Stimulated activated CD8-positive, alpha-beta memory T cell treated with anti-CD3 and anti-CD28 coated beads, Interleukin-12 subunit alpha, Interleukin-12 subunit beta, amount 100 ng/mL, for 4 hours (primary cell): ENCODE measurements around the gene PPIE.

Source experiments
- DNase-seq: peaks from one replicate; pipeline ENCODE4 v3.0.0-alpha.2; 2020; ENCODE audit warnings: low read depth

Gene PPIE

DNA sequence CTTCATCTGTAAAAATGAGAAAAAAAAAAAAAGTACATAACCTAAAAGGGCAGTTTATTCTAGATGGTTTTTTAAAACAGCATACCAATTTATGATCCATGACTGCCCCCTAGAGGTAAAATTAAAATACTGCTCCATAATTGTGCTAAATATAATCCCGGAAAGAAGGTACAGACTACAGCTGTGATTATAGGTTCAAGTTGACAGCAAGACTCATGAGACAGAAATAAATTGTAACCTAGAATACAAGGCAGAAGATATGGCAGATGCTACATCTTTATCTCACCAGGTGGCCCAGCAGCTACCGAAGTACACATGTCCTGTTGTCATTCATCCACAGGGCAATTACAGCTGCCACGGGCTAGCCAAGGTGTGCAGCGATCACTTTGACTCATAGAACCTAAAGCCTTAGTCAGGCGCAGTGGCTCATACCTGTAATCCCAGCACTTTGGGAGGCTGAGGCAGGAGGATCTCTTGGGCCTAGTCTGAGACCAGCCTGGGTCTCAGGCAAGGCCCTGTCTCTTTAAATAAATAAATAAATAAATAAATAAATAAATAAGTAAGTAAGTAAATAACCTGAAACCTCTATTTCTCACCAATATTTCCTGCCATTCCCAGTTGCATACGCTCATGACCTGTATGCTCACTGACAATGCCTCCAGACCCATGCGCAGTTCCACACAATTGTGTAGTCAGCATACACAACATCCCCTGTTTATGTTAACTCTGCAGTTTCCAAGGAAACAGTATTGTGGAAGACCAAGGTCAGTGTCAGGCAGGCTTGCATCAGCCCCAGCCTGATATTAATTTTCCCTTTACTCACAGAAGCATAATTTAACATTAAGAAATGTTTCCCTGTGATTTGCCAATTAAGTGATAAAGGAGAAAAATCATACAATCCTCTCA is 18.3 kb upstream of the PPIE start:
- no peak for DNase-seq

DNA sequence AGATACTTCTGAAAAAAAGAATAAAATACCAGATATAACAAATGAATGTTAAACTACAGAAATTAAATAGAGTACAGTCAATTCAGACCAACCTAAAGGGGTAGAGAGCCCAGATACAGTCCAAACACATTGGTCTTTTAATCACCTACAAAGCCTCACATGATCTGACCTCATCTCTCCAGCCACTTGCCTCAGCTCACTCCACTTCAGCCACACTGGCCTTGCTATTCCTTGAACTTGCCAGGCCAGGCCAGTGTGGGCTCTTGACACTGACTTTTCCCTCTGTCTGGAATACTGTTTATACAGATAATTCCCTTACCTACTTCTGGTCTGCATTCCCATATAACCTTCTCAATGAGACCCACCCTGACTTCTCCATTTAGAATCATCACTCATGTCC is 17.0 kb upstream of the PPIE start:
- no peak for DNase-seq

DNA sequence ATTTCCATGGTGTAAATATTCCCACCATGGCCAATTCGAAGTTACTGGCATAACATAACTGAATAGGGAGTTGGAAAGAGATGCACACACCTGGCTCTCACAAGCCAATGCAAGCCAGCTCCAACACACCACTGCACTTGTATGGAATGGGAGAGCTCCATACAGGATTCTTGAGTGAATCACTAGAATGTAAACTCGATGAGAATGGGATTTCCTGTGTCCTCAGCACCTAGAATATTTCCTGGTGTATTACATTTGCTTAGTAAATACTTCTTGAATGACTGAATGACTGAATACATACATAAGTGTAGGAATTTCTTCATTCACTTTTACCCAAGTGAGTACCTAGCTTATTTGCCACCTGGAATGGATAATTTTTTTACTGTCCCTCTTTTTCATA is 16.2 kb upstream of the PPIE start:
- DNase-seq: no peak

DNA sequence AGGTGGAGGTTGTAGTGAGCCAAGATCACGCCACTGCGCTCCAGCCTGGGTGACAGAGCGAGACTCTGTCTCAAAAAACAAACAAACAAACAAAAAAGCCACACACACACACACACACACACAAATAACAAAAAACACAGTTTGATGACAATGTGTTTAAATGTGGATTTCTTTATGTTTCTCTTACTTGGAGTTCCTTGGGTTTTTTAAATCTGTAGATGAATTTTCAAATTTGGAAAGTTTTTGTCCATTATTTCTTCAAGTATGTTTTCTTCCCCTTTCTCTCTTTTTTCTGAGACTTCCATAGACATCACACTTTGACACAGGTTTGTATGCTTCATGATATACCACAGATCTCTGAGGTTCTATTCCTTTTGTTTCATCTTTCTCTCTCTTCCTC is 12.1 kb upstream of the PPIE start:
- no peak for DNase-seq

DNA sequence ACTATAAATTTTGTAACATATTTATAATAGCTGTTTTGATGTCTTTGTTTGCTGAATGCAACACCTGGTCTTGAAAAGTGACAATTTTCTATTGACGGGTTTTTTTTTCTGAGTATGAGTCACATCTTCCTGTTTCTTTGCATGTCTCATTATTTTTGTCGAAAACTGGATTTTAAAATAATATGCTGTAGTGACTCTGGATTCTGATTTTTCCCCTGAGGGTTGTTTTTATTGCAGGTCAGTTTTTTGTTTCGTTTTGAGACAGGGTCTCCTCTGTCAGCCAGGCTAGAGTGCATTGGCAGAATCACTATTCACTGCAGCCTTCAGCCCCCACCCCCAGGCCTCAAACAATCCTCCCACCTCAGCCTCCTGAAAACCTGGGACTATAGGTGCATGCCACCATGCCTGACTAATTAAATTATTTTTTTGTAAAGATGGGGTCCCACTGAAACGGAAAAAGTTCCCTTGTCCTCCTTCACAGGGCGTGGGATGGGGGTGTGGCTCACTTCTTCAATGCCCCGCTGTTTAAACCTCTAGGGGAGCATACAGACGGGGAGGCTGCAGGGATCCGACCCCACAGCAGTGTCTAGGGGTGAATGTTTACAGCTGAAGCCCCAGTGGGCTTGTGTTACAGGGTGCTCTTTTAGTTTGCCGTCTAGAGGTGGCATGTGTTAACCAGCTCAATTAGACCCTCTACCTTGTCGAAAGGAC is 11.3 kb upstream of the PPIE start:
- DNase-seq: no peak

DNA sequence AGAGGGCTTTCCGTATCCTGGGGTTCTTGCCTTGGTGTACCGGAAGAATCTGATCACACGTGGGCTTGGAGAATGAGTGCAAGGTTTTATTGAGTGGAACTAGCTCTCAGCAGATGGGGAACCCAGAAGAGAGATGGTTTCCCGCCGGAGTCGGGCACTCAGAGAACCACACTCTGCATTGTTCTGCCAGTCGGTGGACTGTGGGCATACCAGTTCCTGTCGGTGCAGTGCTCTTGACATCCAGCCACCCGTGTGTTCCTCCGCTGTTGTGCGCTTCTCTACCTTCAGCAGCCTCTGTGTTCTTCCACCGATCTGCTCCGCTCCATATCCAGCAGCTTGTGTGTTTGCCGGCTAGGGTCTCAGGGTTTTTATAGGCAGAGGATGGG is 10.8 kb upstream of the PPIE start:
- no peak for DNase-seq

DNA sequence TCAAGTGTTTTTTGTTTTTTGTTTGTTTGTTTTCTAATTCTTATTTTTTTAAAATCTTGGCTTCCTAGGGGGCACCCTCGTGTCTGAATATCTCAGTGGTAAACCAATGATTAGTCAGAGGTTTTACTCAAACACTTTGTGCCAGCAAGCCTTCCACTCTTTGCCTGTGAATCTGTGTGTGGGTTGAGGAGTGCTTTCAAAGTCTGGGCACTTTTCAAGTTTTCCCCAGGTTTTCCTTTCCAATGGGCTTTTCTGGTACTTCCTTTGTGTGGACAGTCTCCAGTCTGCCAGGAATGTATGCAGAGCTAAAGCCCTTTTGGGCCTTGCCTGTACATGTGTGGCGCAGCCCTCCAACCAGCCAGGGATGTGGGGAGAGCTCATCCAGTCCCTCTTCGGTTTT is 9.7 kb upstream of the PPIE start:
- no peak for DNase-seq

DNA sequence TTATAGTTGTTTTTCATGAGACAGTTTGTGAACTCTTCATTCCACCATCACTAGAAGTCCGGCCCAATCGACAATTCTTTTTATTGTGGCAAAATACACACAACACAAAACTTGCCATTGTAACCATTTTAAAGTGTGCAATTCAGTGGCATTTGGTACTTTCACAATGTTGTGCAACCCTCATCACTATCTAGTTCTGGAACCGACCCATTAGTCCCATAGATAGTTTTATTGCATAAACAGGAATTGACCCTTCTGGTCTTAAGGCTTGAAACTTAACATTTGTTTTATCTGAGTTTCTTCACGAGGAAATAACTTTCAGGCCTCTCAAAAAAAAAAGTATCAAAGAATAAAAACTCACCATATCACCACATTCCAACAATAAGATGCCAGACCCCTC is 8.8 kb upstream of the PPIE start:
- DNase-seq: no peak

DNA sequence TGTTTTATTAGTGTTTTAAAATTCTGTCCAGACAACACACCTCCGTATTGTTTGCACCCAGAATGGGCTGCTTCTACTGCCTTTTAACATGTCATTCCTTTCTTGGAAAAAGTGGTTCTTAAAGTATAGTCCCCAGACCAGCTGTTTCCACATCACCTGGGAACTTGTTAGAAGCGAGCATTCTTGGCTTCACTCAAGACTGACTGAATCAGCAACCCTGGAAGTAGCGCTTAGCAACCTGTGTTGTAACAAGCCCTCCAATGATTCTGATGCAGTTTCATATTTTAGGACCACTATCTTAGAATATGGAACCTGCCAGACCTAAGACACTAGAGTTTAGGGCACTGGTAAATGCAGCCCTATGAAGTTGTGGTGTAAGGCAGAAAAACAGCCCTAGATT is 6.0 kb upstream of the PPIE start:
- DNase-seq: no peak

DNA sequence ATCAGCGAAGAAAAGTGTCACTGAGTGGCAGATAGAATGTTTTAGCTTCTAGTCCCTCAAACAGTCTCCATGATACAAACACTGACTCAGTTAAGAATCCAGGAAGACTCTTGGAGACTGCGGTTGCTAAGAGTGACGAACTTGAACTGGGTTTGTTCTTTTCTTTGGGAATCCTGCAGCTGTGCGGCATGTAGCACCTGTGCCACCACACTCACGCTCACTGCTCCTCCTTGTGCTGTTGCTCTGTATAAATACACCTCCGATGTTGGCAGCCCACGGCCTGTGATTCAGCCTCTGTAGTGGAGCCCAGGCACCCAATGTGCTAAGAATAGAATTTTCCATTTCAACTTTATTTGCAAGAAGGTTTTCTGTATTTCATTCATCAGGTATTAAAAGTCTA is 5.5 kb upstream of the PPIE start:
- DNase-seq: no peak

DNA sequence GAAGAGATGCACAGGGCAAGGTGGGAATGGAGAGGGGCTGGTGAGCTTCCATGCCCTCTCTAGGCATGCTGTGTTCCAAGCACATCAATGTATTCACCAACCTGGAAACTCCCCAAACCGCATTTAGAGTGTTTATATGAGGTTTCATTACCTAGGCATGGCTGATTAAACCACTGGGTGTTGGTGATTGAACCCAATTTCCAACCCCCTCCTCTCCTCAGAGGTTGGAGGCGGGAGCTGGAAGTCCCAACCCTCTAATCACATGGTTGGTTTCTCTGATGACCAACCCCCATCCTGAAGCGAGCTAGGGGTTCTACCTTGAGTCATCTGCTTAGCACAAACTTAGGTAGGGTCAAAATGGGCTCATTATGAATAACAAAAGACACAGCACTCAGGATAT is 3.0 kb upstream of the PPIE start:
- DNase-seq: no peak

DNA sequence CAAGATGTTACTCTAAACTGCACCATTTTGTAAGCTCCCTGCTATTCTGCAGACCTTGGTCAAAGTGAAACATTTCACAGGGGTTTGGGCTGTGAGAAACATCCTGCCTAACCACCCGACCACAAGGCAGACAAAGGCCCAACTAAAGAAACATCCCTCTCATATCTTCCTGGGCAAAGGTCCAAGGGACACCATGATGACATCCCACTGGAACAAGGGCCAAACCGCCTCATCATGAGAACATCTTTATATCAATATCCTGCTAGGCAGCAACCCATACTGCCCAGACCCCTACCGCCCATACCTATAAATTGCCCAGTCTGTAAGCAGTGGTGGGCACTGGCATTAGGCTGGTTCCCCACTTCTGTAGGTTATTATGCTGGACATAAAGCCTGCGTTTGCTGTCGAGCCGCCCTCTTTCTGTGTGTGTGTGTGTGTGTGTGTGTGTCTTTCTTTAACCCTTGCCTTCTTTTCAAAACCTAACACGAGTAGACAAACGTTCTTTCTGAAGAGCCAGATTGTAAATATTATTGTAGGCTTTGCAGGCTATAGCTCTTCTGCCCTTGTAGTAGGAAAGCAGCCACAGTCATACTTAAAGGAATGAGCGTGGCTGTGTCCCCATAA is 1.0 kb upstream of the PPIE start:
- DNase-seq: no peak

DNA sequence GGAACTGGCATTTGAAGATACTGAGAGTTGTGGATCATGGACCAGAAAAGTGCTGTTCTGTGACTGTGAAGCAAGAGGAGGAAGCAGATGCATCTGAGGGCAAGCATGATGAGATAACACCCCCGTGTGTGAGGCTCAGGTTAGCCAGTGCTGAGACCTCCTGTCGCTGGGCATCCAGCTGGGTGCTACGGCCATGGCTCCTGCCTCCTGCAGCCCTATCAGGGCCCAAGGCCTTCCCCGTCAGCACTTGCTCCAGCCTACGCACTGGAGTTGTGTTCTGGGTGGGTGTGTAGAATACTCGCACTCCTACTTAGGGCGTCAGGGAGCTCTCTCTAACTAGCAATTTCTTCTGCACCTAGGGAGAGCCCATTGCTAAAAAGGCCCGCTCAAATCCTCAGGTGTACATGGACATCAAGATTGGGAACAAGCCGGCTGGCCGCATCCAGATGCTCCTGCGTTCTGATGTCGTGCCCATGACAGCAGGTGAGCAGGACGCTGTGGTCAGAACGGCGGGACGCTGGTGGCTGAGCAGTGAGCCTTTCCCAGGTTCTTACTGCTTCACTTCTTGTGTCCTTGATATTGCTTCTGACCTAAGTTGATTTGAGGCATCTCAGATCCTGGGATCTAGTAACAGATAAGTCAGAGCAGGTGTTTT is 6.5 kb downstream of the PPIE start:
- DNase-seq: no peak

DNA sequence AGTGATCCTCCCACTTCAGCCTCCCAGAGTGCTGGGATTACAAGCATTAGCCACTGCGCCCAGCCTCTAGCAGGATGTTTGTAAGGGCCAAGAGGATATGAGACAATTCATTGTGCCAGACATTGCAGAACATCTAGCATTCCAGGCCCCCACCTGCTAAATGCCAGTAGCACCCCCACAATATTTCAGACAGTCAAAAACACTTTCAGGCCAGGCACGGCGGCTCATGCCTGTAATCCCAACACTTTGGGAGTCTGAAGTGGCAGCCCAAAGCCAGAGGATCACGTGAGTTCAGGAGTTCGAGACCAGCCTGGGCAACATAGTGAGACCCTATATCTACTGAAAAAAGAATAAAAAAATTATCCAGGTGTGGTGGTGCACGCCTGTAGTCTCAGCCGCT is 12.9 kb downstream of the PPIE start:
- DNase-seq: no peak

DNA sequence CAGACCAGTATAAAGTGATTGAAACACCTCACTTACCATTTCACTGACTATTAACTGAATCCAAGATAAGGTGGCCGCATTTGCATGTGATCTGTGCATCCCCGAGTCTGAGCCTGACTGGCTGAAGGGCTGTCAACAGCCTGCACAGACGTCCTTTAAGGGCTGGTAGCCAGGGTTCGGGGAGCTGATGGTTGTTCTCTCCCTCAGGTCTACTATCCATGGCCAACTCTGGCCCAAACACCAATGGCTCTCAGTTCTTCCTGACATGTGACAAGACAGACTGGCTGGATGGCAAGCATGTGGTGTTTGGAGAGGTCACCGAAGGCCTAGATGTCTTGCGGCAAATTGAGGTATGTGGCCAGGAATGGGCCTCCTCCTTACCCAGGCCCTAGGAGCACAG is 14.0 kb downstream of the PPIE start:
- no peak for DNase-seq

DNA sequence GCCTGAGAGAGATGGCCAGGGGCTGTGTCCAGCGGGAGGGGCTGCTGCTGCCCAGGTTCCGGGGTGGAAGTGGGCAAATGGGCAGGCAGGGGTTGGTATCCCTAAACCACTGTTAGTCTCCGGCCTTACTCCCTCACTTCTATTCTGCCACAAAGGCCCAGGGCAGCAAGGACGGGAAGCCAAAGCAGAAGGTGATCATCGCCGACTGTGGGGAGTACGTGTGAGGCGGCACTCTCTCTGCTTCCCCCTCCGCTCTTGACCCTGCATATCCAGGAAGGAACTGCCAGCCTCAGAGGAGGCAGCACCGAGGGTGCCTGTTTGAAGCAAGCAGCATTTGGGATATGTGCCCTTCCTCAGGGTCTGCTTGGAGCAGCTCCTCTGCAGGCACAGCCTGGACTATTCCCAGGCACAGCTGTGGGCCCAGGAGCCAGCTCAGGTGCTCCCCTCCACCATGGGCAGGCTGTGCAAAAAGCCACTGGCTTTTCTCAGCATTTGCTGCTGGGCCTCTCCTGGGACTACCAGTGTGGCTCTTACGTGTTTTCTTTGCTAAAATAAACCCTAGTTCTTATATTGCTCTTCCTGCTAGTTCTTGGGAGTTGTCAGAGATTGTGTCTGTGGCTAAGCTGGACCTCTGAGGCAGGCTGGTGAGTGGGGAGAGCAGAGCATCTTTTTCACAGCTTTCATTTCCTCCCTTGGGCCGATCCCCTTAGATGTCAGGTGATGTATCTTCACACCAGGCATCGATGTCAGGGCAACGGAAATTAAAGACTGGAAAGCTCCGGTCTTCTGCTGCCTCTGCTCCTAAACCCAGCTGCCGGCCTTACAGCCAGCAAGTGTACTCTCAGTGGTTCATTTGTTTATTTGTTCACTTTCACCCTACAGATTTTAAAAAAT is 14.7 kb downstream of the PPIE start:
- no peak for DNase-seq

DNA sequence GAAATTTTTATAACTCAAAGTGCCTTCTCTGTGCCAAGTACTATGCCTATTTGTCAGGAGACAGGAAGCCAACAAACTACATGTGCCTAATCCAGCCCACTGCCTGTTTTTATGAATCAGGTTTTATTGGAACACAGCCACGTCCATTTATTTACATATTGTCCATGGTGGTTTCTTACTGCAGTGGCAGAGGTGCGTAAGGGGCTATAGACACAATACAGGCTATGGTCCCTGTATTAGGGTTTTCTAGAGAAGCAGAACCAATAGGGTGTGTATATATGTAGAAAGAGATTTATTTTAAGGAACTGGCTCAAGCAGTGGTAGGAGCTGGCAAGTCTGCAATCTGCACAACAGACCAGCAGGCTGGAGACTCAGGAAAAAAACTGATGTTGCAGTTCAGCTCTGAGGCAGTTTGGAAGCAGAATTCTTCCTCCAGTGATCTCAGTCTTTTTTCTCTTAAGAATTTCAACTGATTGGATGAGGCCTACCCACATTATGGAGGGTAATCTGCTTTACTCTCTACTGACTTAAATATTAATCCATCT is 15.4 kb downstream of the PPIE start:
- DNase-seq: no peak

DNA sequence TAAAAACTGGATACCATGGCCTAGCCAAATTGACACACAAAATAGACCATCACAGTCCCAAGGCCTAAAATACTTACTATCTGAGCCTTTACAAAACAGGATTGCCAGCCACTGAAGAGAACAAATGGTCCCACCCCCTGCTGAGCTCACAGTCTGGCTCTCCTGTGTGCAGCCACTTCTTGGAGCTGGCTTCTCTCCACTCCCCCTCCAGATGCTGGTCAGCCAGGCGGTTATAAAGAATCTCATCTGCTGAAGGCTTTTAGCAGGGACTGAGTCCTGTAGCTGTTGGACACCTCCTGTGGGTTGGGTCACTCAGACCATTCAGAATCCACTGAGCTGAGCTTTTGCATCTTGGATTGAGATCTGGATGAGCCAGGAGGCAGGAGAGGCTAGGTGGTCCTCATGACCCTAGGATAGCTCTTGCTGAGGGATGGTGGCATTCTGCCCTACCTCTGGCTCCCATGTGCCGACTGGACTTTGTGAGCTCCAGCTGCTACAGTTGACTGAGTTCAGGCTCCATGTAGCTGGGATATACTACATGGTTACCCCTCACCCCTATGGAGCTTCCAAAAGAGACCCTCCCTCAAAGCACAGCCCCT is 16.3 kb downstream of the PPIE start:
- DNase-seq: no peak

DNA sequence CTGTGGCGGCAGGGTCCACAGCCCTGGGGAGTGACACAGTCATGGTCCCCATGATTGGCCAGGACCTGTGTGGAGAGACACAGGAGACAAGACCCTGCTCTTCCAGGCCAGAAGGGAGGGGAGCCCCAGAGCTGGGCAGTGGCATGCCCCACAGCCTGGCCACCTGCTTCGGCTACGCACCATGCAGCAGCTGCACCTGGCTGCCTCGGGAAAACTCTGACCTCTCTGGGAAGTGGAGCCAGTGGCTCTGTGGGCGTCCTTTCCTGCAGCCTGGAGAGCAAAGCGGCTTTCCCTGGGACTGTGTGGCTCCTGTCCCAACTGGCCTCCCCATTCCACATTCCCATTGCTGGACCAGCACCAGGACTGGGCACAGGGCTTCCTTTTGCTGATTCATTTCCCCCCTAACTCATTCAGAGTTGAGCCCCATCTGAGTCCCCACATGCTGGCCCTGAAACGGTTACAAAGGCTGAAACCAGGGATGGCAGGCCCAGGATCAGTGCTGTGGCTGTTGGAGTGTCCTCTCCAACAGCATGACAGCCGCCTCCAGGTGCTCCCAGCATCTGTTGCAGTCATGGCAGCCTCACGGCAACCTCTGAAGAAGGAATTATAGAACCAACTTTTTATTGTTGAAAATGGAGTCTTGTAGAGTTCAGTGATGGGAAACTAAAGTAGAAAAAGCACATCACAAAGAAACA is 17.4 kb downstream of the PPIE start:
- DNase-seq: no peak

DNA sequence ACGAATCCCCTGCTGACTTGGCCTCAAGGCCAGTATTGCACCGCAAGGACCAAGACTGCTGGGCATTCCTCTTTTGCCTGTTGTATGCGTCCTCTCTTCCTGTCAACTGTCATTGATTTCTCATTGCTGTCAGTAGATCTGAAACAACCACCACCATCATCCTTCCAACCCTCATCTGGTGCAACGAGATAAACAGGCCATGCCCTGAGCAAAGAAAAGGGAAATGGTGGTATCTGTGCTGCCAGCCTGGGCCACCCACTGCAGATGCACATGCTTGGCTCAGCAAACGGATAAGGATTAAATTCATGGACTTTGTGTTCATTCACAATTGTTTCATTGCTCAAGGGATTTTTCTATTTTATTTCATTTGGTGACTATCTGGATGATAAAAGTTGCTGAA is 18.8 kb downstream of the PPIE start:
- DNase-seq: no peak
